ENCODE results near the gene BTBD16. TPM values are rescaled to one million over a fixed set of nuclear protein-coding genes. Genes with fewer than 3 reads are reported as not detected.

BTBD16 gene
- total RNA-seq, 1 donor from 2014 or later: 1.3 TPM

DNA sequence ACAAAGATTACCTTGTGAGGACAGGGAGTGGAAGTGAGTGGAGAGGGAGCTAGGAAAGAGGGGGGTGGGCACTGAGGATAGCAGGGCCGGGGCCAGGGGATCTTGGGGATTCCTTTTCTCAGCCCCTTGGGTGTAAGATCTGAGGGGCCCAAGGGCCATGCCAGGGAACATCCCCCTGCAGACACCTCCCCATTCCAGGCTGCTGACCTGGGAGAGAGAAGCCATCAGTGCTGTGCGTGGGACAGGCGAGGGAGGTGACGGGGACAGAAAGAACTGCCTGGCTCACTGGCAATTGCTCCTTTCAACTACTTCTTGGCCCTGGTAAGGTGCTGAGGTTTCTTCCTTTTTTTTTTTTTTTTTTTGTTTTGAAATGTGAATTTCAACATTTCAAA is 12.0 kb upstream of the BTBD16 start:
- no peak overlapping the region for H3K4me3 ChIP-seq (ENCODE audit: low read depth, low read length)
- TF ChIP-seq CTCF (conservative IDR thresholded peaks at IDR 0.05; ENCODE audit: low read depth, low read length): no peak
- DNase-seq (ENCODE audit: low read depth): no peak

DNA sequence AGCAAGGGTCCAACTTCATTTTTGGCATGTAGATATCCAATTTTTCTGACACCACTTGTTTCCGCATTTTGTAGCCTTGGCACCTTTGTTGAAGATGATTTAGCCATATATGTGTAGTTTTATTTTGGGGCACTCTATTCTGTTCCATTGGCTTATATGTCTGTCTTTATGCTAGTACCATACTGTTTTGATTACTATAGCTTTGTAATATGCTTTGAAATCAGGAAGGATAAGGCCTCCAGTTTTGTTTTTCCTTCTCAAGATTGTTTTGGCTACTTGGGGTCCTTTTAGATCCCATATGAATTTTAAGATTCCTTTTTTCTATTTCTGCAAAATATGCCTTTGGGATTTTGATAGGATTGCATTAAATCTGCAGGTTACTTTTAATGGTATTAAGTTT is 9.5 kb upstream of the BTBD16 start:
- no peak for DNase-seq (ENCODE audit: low read depth)
- no peak for TF ChIP-seq CTCF (conservative IDR thresholded peaks at IDR 0.05; ENCODE audit: low read depth, low read length)
- no peak overlapping the region for H3K4me3 ChIP-seq (ENCODE audit: low read depth, low read length)

DNA sequence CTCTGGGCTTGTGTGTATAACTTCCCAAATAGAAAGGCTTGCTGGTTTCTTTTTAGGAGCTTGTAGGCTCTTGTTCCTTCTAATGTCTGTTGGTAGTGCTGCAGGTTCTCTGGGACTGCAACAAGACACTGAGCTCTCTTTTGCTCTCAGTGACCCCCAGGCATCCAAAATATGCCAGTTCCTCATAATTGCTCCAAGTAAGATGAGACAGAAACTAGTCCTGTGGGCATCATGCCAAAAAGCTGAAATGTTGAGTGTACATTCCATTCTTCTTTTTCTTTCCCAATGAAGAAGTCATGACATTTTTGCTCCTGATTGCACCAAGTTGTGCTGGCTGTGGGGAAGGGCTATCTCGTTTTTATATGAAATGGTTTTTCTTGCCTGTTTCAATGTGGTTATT is 7.1 kb upstream of the BTBD16 start:
- TF ChIP-seq CTCF (conservative IDR thresholded peaks at IDR 0.05; ENCODE audit: low read depth, low read length): no peak
- DNase-seq (ENCODE audit: low read depth): peak; percentile 53
- H3K4me3 ChIP-seq (ENCODE audit: low read depth, low read length): no peak overlapping the region

DNA sequence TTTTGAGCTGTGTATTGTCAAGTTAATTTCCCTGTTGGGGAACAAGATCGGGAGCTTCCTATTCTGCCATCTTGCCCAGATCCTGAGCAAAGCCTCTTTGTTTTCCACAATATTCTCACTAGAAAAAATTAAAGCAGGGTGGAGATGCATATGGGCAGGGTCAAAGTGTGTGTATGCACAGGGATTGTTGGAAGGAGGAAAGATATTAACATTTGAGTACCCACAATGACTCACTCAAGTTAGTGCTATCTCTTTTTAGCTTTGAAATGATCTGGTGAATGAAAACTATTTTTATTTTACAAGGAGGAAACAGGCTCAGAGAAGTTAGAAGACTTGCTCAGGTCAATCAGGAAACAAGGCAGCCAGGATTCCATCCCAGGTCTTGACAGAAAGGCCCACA is 6.7 kb upstream of the BTBD16 start:
- H3K4me3 ChIP-seq (ENCODE audit: low read depth, low read length): no peak overlapping the region
- no peak for TF ChIP-seq CTCF (conservative IDR thresholded peaks at IDR 0.05; ENCODE audit: low read depth, low read length)
- DNase-seq (ENCODE audit: low read depth): no peak

GRCh38 chr10:122264931-122265330 is 6.2 kb upstream of the BTBD16 start:
- no peak for DNase-seq (ENCODE audit: low read depth)
- no peak for TF ChIP-seq CTCF (conservative IDR thresholded peaks at IDR 0.05; ENCODE audit: low read depth, low read length)
- no peak overlapping the region for H3K4me3 ChIP-seq (ENCODE audit: low read depth, low read length)

- H3K4me3 ChIP-seq (ENCODE audit: low read depth, low read length): no peak overlapping the region
- DNase-seq (ENCODE audit: low read depth): peak; percentile 64
- no peak for TF ChIP-seq CTCF (conservative IDR thresholded peaks at IDR 0.05; ENCODE audit: low read depth, low read length)
Observed at GRCh38 chr10:122265896-122266295, 5.2 kb upstream of the BTBD16 start.

DNA sequence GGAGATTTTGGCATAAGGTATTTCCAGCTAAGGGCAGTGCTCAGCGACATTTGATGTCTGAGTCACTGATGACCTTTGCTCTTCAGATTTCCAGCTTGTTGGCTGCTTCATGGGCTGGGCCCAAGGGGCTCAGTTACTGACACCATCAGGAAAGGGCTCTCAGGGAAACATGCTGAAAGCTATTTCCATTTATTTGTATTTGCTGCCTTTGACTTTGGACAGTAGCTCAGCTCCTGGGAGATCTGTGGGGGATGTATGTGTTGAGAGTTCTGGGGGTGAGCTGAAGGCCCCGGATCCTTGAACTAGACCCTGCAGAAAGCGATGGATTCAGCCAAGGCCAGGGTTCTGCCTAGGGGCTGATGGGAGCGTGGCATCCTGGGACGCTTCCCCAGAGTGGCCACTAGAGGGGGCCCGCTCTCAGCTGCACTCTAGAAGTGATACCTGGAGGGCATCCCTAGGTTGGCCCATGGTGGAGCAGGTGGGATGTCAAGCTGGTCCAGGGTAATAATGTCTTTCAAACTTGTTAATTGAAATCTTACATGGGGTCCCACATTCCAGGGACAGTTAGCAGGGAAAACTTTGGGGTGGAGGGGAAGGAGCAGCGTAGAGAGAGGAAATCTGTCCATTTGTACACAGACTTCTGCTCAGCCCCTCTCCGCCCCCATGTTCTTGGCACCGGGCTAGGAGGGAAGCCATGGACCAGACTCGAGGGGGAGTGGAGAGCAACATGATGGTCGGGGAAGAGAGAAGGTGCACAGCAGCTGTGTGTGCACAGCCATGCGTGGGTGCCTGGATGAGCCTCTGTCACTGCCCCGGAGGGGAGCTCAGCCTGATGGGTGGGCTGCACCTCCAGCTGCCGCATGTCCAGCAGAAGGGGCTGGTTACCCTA is 3.0 kb upstream of the BTBD16 start:
- H3K4me3 ChIP-seq (ENCODE audit: low read depth, low read length): no peak overlapping the region
- TF ChIP-seq CTCF (conservative IDR thresholded peaks at IDR 0.05; ENCODE audit: low read depth, low read length): peak; percentile 99
- DNase-seq (ENCODE audit: low read depth): no peak
